SW480 (cell line): ENCODE measurements around the gene LRP1.

ENCODE experiments used
- DNase-seq: peaks from one replicate; pipeline ENCODE4 v3.0.0-alpha.2; 2016; ENCODE audit warnings: low spot score

Gene LRP1

DNA sequence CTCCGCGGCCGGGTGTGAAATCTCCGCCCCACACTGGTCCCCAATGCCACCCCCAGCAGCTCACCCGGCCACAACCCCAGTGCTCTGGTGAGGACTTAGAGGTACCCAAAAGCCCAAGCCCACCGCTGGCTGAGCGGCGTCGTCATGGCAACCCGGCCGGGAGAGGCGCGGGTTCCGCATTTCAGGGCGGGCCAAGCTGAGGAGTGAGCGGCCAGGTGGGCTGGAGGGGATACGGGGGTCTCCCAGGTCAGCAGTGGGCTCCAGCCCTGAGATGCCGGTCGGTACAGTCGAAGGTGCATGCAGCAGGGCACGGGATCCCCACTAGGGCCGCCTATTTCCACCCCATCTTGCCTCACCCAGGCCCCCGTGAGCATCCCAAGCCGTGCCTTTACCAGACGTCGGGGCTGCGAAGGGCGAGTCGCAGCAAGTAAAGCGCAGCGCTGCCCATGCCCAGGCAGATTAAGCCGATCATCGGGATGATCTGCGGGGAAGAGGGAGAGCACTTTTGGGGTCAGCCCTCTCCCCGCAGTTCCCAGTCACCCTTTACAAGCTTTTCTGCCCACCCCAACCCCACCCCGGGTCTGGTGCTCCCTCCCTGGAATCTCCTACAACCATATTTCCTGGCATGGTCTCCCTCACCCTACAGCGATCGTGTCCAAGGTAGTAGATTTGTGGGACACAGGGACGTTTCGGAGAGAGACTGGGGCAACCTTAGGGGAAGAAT, 108.1 kb downstream of the LRP1 start:
- DNase-seq, result no peak

DNA sequence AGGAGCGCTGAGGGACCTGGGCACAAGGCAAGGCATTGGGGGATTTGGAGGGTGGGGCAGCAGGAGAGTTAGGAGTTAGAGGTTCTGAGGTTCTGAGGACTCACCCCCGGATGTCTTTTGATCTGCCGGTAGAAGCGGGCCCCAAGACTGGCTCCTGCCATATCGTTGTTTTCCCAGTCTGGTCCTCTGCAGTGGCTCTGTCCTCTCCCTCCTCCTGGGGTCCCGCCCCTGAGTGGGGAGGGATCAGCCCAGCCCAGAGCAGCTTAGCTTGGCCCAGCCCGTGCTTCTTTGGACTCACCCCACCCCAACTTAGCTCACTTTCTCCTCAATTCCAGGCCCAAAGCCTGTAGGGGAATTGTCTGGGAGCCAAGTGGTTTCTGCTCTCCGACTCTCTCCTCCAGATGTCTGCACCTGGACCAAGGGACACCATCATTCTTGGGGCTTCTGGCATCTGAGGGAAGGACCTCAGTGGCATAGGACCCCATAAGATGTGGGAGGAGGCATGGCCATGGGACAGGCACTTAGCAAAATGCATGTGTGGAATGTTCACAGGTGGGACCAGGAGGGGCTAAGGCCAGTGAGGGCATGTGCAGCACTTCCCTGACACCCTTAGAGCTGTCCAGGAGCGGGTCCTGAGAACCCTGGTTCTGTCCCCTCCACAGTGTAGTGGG, 108.8 kb downstream of the LRP1 start:
- peak; percentile 71 for DNase-seq

DNA sequence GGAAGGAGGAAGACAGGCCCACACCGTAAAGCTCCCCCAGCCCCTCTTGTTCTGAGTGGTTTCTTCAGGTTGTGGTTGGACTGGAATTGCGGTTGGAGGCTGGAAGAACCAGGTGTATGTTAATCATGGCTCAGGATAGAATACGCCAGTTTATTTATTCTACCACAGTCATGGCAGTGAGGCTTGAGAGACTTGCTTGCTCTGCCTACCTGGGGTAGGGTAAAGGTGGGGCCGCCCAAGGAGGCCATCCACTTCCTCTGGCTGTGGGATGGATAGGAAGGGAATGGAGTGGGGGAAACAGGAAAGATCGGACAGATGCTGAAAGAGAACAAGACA, 109.3 kb downstream of the LRP1 start:
- peak; percentile 63 for DNase-seq

DNA sequence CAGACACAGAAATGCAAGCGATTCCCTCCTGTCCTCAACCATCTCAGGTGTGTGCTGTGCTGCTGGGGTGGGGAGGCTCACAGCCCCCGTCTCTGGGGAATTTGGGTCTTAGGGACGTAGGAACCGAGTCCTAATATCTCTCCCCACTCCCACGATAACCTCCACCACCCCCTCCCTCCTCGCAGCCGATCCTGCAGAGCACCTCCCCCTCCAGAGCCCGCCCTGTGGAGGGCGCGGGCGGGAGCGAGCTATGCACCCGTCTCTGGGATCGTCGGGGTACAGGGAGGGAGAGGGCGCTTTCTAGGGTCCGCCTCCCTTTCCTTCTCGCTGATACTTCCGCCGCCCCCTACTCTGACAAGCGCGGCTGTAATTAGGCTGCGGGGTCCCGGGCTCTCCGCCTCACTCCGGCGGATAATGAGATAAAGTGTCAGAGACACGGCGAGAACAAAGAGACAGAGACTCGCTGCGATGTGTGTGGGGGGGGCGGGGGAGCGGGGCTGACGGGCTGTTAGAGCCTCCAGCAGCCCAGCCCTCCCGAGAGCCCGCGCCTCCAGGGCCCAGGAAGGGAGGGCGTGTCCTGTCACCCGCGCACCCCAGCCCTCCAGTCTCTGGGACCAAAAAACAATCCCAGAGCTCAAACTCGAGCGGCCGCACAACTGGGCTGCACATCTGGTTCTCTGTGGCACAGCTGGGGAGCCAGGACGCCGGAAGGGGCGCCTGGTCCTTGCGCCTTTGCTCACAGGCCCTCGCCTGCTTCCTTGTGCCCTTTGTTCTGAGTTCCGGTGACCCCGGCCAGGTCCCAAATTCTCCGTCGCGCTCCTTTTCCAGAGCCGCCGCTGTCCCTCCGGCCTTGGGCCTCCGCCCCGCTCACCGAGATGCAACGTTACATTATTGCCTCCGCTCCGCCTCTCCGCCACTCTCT, 109.9 kb downstream of the LRP1 start:
- DNase-seq, result peak; percentile 69

DNA sequence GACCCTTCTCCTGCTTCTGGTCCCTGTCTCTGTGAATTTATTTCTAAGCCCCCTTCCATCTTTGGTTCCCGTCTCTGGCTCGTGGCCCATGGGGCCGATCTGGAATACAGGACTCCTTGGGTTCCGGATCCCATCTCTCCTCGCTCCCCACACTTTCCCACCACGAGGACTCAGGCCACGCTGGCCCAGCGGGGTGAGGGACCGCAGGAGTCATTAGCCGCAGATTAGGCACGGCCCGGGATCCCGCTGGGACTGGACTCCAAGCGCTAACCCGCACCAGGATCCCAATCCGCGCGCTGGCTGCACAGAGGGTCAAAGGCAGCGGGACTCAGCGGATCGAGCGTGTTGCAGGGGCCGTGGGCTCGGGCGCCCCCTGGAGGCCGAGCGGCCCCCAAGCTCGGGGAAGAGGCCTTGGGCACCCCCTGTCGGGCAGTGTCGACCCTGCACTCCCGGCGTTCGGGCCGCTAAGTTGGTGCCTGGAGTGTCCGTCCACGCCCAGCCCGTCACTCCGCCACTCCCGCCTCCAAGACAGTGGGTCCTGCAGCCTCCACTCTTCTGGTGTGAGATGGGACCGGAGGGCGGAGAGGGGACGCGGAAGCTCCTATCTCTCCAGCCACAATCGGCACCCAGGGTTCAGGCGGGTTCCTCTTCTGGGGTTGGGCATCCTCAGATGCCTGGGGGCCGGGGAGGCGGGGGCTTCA, 110.7 kb downstream of the LRP1 start:
- DNase-seq, result peak; percentile 82

DNA sequence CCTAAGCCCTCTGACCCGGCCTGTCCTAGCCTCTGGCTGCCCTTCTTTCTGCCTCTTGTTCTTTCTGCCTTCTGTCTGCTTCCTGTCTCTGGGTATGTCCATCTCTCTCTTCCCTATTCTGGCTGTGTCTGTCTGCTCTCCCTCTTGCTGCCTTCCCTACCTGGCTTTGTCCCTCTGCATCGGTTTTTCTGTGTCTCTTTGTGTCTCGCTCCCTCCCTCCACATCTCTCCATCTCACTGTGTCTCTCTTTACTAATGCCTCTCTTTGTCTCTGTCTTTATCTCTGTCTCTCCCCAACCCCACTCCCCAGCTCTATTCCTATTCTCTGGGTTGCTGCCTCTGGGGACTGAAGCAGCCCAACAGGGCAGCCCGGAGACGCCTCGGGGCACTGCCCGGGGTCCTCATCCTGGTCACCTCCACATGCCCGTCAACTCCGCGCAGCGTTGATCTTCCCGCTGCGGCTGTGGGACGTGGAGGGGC, 111.3 kb downstream of the LRP1 start:
- DNase-seq, result peak; percentile 55

DNA sequence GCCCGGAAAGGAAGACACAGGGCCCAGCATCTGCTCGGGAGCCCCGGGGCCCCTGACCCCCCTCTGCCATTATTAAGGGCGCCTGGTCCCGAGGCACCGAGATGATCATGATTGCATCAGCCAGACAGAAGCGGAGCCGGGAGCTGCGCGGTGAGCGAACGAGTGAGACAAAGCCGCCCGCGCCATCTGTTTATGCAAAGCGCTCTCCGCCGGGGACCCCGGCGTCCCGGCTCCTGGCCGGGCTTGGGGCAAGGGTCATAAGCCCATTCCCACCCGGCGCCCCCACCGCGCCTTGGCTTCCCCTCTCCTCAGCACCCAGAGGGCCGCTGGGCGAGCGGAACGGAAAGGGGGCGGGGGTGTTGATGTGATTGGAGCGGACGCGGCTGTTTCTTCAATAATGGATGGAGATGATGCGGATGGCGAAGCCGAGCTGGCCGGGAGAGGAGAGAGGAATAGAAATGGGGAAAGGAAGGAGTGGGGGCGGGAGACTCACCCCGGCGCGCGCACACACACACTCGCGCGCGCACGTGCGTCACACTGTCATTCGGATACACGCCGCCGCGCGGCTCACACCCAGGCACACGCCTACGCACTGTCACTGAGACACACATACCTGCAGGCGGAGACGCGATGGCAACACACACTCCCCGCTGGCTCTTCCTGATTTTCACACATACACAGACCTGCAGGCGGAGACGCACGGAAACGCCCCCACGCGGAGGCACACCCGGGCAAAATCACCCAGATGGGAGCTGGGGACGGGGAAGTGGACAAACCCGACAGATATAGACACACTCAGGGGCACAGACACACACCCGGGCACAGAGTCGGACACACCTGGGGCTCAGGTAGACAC, 112.0 kb downstream of the LRP1 start:
- peak; percentile 94 for DNase-seq

DNA sequence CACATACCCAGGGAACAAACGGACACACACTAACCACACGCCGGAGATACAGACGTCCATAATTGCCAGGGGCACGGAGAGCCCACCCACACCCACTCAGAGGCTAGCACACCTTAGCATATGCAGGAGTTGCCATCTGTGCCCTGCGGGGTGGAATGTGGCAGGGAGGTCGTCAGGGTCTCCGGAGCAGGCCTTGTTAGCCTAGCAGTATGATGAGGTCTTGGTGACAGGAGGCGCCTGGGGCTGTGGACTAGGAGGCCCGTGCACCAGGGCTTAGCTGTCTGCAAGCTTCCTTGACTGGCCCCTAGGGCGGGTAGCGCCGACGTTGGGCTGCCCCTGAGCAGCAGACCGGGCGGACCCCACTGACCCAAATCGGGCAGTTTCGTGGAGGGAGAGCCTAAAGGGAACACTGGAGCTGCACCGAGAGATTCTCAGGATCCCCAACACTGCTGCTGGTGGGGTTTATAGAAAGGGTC, 112.7 kb downstream of the LRP1 start:
- DNase-seq, result peak; percentile 34

DNA sequence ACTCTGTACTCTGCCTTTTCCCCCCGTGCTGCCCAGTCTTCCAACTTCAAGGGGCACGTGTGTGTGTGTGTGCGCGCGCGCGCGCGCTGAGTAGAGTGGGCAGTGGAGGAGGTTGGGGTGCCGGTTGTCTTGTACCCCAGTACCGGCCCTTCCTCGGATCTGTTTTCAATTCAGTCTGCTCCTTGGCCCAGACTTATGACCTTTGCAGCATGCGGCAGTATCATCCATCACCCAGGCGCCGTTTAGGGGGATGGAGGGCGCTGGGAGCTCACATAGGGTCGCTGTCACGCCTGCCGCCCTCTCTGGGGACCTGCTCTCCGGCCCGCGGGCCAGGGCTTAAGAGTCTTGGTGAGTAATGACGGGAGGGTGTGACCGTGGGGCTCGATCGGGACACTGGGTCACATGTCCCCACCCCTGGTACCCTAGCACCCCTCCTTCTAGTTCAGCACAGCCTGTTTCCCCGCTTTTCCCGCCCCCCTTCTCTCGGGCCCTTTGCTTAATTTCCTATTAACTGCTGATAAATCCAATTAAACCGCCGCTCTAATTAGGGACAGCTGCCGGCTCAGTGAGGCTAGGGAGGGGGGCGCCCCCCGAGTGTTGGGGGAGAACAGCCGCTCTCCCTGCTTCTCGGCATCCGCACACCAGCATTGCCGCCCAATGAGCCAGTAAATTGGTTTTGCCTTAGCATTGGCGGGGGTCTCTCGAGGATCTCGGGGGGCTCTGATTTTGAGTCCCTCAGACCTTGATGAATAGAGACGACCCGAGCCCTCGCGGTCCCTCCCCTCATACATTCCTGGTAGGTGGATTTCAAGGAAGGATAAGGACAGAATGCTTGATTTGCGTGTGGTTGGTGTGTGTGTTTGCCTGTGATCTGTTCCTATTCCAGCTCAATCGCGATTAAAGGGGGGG, 113.4 kb downstream of the LRP1 start:
- DNase-seq, result no peak

DNA sequence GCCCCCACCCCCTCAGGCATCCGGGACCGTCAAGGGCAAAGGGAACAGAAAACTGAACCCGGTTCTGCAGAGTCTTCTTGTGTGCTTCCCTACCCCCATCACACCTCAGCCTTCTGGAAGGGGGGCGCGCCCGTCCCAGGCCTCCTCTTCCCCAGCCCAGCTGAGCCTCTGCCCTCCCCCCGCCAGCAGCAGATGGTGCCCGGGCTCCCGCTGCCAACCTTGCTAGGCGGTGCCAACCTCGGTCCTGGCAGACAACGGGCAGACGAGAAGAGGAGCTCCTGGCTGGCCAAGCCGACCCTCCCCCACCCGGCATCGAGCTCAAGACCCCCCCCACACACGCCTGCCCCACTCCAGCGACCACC, 114.0 kb downstream of the LRP1 start:
- DNase-seq, result no peak

DNA sequence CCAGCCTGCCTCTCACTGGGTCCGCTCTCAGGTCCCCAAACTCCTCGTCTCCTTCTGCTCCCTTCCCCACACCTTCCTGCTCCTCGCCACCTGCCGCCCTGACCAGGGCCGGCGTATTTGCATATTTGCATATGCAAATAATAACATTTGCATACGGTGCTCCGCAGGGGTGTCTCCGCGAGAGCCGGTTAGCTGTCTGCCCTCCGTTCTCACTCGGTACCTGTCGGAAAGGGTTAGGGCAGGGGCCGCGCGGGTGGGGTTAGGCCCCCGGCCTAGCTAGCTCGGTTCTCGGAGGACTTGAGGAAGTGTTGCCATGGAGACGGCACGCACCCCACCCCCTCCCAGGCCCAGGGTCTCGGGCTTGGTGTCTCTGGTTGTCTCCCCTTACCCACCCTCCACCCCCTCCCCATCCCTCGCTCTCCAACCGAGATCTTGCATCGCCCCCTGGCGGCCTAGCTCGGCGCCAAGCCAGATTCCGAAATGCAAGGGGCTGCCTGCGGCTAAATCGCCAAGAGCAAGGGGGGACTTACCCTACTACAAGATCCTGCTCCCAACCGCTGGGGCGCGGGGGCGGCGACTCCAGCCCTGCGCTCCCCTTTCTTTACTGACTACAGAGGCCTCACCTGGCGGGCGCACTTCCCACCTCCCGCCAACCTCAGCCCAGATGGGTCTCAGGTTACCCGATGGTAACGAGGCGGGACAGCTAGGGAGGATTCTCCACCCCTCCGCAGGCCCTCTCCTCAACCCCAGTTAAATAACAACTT, 114.6 kb downstream of the LRP1 start:
- DNase-seq, result peak; percentile 91

DNA sequence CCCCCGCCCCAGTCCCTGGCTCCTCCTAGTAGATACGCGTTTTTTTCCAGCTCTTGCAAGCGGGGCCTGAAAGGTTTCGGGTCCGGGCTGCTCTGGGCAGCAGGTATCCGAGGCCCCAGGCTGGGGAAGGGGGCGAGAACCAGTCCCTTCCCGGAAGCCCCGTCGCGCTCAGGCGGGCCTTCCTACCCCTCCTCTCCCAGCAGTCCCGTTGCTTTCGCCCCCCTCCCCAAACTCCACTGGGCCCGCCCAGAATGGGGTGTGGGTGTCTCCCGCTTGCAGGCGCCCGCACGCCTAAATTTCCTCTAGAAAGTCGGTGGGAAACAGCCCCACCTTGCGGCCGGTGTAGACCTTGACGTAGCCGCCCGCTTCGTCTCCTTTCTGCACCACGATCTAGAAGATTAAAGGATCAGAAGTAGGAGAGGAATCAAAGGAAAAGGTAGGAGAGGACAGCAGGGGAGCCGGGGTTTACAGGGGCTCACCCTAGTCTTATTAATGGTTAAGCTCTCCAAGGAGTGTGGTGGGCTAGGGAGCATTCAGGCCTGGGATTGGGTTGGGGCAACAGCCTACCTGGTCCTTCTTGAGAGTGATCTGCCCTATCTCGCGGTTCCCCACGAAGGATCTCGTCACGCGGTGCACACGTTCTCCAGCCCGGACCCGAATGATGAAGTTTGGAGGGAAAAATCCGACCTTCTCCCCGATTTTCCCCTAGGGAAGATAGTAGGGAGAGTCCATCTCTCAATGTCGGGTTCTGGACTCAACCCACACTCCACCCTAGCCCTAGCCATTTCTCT, 115.4 kb downstream of the LRP1 start:
- DNase-seq, result peak; percentile 72

DNA sequence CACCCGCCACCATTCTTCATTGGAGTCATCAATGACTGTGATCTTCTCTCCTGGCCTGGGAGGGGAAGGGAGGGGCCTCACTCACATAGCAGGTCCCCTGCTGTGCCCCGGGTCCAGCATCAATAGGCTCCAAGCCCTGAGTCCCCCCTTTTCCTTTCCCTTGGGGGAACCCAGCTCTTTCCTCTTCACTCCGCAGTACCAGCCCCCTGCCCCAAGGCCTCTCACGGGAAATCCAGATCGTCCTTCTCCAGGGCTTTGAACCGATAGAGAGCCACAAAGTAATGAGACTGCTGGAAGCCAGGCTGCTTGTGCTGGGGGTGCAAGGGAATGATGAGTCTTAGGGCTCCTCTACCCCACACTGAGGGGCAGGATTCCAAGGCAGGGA, 116.0 kb downstream of the LRP1 start:
- DNase-seq, result no peak

DNA sequence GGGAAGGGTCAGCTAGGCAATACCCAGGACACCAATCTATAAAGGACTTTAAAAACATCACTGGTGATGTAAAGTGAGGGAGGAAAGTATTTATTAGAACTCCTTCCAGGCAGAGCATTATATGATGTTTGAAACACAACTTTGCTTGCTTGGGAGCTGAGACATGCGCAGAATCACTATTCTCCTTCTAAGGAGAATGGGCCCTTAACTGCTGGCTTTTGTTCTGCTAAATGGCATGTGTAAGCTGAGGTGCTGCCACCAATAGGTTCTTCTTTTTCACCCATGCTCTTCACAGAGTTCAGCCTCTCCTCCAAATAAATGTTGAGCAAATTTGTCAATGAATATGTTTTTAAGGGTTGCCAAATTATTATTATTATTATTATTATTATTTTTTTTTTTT, 118.8 kb downstream of the LRP1 start:
- no peak for DNase-seq

DNA sequence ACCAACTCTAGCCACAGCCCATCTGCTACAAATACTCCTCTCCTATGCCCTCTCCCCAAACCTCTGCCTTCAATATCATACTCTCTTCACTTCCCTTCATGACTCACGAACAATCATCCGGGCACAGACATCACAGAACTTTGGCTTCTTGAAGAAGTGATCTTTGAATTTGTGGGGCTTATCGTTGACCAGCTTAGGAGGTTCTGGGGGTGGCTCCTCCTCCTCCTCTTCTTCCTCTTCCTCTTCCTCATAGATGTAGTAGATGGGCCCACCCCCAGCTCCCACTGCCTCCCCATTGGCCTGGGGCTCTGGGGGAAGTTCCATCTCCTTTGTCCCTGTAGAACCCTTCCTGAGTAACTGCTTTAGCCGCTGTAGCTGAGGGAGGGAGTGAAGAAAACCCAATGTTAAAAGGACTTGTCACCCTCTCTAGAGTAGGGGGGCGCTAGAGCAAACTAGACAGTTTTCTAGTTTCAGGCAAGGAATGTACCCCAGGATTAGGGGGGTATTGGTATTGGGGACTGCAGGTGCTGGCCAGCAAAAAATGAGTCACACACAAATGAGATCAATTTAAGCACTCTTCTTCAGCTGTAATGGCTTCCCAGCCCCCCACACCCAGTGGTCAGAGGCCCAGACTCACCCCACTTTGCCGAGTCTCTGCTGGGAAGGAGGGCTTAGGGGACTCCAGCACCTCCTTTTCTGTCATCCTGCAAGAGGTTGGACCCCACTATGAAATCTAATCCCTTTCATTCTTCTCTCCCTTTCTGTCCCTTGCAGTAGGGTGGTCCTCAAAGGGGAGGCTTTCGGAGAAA, 120.9 kb downstream of the LRP1 start:
- DNase-seq, result no peak

DNA sequence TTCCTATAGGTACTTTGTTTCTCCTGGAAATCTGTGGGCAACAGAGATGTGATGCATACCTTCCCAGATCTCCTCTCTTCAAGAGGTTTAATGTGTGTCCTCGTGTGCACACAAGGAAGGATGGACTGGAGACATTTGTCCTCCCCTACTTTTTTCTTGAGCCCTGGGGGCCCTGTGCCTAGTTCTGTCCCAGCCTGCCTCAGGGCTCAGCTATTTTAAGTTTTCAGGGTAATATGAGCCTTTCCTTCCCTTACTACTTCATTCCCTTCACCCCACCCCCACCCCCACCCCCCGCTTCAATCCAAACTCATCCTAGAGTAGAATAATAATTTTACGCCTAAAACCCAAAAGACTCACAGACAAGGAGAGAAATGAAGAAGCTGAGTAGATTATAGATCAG, 122.3 kb downstream of the LRP1 start:
- no peak for DNase-seq

DNA sequence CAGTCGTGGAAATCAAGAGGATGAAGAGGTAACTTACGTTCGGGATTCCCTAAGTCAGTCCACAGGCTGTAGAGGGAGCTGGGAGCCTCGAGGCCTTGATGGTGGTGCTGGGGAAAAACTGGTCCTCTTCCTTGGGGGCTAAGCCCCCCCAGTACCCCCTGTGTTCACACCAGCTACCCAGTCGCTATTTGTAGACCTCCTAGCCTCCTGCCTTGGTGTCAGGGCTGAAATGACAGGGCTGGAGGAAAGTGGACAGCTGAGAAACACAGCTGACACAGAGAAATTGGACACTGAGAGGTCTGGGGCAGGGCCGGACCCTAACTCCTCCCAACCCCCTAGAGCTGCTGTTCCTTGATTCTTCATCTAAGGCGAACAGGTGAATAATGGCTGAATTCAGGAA, 122.7 kb downstream of the LRP1 start, which contains the start of gene STAC3:
Gene STAC3 (minus strand): TSS at position 232 of the 400 bp plus-strand sequence. CDS start 1,551 bp downstream, outside the sequence.
- no peak for DNase-seq
